Astrocyte (in vitro differentiated cells and primary cell): ENCODE results near the gene SMAD3. TPM values are rescaled to one million over a fixed set of nuclear protein-coding genes. Genes with fewer than 3 reads are reported as not detected.

Source experiments
- DNase-seq: peaks from one replicate; pipeline ENCODE4 v3.0.0-alpha.2; 2010; ENCODE audit warnings: low read depth
- FAIRE-seq: peaks from 2 replicates; lab custom pipeline; 2011; peaks lifted over from hg19 to GRCh38; lab: Jason Lieb, UNC
- H2AFZ ChIP-seq: 2 replicates; pipeline ENCODE4 v1.6.0; 2012; ENCODE audit warnings: low read depth, low read length, inconsistent platforms
- H3K27ac ChIP-seq: 2 replicates; pipeline ENCODE4 v1.5.1; 2011; ENCODE audit warnings: low read depth, low read length, inconsistent platforms
- H3K27me3 ChIP-seq: 2 replicates; pipeline ENCODE4 v1.6.0; 2011; ENCODE audit warnings: low read length, inconsistent platforms; ENCODE audit not compliant: insufficient read depth
- H3K36me3 ChIP-seq: 2 replicates; pipeline ENCODE4 v1.5.1; 2011; ENCODE audit warnings: low read length, inconsistent platforms; ENCODE audit not compliant: insufficient read depth
- H3K4me1 ChIP-seq: 2 replicates; pipeline ENCODE4 v1.5.1; 2011; ENCODE audit warnings: low read length, inconsistent platforms; ENCODE audit not compliant: insufficient read depth
- H3K4me2 ChIP-seq: 2 replicates; pipeline ENCODE4 v1.6.0; 2012; ENCODE audit warnings: low read length, inconsistent platforms
- H3K4me3 ChIP-seq: 2 replicates; pipeline ENCODE4 v1.5.1; 2011; ENCODE audit warnings: low read depth, mild to moderate bottlenecking, low read length, inconsistent platforms; ENCODE audit not compliant: insufficient read depth
- H3K79me2 ChIP-seq: 2 replicates; pipeline ENCODE4 v1.6.0; 2012; ENCODE audit warnings: mild to moderate bottlenecking, low read length, inconsistent platforms; ENCODE audit not compliant: insufficient read depth
- H3K9ac ChIP-seq: 2 replicates; pipeline ENCODE4 v1.6.0; 2012; ENCODE audit warnings: mild to moderate bottlenecking, low read length, inconsistent platforms
- H3K9me3 ChIP-seq: 2 replicates; pipeline ENCODE4 v1.5.1; 2012; ENCODE audit warnings: low read depth, mild to moderate bottlenecking, low read length, inconsistent platforms; ENCODE audit not compliant: insufficient read depth
- H4K20me1 ChIP-seq: 2 replicates; pipeline ENCODE4 v1.6.0; 2012; ENCODE audit warnings: low read length, inconsistent platforms; ENCODE audit not compliant: insufficient read depth
- H3K27ac Mint-ChIP-seq: one replicate; pipeline ENCODE4 v1.8.0; 2021; ENCODE audit warnings: mild to moderate bottlenecking, mixed read lengths; ENCODE audit not compliant: unreplicated experiment
- H3K27me3 Mint-ChIP-seq: one replicate; pipeline ENCODE4 v1.8.0; 2021; ENCODE audit warnings: low read depth, mixed read lengths; ENCODE audit not compliant: unreplicated experiment
- H3K36me3 Mint-ChIP-seq: one replicate; pipeline ENCODE4 v1.8.0; 2021; ENCODE audit warnings: low read depth, mixed read lengths; ENCODE audit not compliant: unreplicated experiment
- H3K4me1 Mint-ChIP-seq: one replicate; pipeline ENCODE4 v1.8.0; 2021; ENCODE audit warnings: low read depth, mixed read lengths; ENCODE audit not compliant: unreplicated experiment
- H3K4me3 Mint-ChIP-seq: one replicate; pipeline ENCODE4 v1.8.0; 2021; ENCODE audit warnings: mild to moderate bottlenecking, moderate library complexity, mixed read lengths; ENCODE audit not compliant: unreplicated experiment
- H3K9me3 Mint-ChIP-seq: one replicate; pipeline ENCODE4 v1.8.0; 2021; ENCODE audit warnings: mild to moderate bottlenecking, mixed read lengths; ENCODE audit not compliant: unreplicated experiment
- EZH2 ChIP-seq: IDR thresholded peaks from 2 replicates; pipeline ENCODE4 v1.6.1; 2012; ENCODE audit warnings: mild to moderate bottlenecking, low read length, inconsistent platforms; ENCODE audit not compliant: insufficient read depth
- total RNA-seq: library from RNA; stranded (reverse); gene quantifications from 2 replicates; pipeline ENCODE4 v1.2.1, GENCODE V29; 2021
- TF ChIP-seq, protein P1 (sequence below): IDR thresholded peaks from 2 replicates; pipeline ENCODE4 v1.5.1; 2011; ENCODE audit warnings: low read depth, mild to moderate bottlenecking, inconsistent platforms, low read length, moderate library complexity; ENCODE audit not compliant: insufficient read depth

The SMAD3 gene
- total RNA-seq, 1 donor from 2014 or later, result 78.0 TPM

DNA sequence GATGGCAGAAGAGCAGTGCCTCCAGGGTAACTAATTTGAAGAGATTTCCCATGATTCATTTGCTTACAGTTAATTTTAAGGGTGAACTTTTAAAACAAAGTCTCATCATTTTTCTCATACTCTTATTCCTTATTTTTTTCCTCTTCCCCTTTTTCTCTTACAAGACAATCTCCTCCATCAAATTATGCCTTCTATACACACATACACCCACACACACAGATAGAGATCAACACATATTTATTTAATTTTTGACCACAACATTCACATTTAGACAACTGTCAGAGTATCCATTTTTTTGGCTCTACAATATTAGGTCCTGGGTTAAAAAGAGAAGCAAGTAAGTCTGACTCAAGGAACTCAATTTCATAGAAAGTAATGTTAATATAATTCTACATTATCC is 151.5 kb downstream of the SMAD3 start:
- Mint-ChIP-seq H3K4me3 (no peak overlapping the region), H3K9me3 (no peaks in the 10 kb centered on the region), H3K27ac (no peak overlapping the region), H3K27me3 (no peaks in the 10 kb centered on the region), H3K4me1 (no peaks in the 10 kb centered on the region), H3K36me3 (peaks cover 2% of the 10 kb centered on the region)
- no peak overlapping the region for H3K9ac ChIP-seq
- no peak for TF ChIP-seq EZH2
- TF ChIP-seq, protein P1, sequence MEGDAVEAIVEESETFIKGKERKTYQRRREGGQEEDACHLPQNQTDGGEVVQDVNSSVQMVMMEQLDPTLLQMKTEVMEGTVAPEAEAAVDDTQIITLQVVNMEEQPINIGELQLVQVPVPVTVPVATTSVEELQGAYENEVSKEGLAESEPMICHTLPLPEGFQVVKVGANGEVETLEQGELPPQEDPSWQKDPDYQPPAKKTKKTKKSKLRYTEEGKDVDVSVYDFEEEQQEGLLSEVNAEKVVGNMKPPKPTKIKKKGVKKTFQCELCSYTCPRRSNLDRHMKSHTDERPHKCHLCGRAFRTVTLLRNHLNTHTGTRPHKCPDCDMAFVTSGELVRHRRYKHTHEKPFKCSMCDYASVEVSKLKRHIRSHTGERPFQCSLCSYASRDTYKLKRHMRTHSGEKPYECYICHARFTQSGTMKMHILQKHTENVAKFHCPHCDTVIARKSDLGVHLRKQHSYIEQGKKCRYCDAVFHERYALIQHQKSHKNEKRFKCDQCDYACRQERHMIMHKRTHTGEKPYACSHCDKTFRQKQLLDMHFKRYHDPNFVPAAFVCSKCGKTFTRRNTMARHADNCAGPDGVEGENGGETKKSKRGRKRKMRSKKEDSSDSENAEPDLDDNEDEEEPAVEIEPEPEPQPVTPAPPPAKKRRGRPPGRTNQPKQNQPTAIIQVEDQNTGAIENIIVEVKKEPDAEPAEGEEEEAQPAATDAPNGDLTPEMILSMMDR, result no peak
- H3K36me3 ChIP-seq, result no peaks in the 10 kb centered on the region
- FAIRE-seq, result no peak
- H3K27ac ChIP-seq, result no peak overlapping the region
- H3K9me3 ChIP-seq, result no peaks in the 10 kb centered on the region
- H3K79me2 ChIP-seq, result no peaks in the 10 kb centered on the region
- no peaks in the 10 kb centered on the region for H3K4me1 ChIP-seq
- peaks cover 5% of the 10 kb centered on the region for H4K20me1 ChIP-seq
- no peak overlapping the region for H3K4me3 ChIP-seq
- no peak overlapping the region for H3K4me2 ChIP-seq
- H2AFZ ChIP-seq, result no peak overlapping the region
- H3K27me3 ChIP-seq, result no peaks in the 10 kb centered on the region
- DNase-seq, result no peak

DNA sequence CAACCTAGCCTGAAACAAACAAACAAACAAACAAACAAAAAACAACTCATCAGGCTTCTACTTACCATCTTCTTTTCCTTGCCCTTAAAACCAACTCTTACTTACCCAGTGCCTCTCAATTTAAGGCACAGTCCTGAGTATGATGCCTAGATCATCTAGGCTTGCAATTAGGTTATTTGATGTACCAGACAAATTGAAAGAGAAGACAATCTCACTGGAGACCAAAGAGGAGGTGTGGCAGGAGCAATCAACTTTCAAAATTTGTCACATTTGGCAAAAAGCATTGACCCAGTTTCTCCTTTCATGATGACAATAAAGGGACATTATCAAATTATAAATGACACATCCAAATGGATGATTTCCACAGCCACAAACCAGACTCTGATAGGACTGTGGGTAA is 153.0 kb downstream of the SMAD3 start:
- FAIRE-seq, result no peak
- Histone ChIP-seq H3K79me2 (no peaks in the 10 kb centered on the region), H3K9me3 (no peaks in the 10 kb centered on the region), H3K4me1 (no peaks in the 10 kb centered on the region), H3K9ac (no peak overlapping the region), H3K27me3 (no peaks in the 10 kb centered on the region), H4K20me1 (peaks cover 16% of the 10 kb centered on the region), H3K27ac (no peak overlapping the region), H2AFZ (no peak overlapping the region), H3K36me3 (no peaks in the 10 kb centered on the region), H3K4me3 (no peak overlapping the region), H3K4me2 (no peak overlapping the region)
- TF ChIP-seq, protein P1, result no peak
- TF ChIP-seq EZH2, result no peak
- Mint-ChIP-seq H3K4me1 (no peaks in the 10 kb centered on the region), H3K27me3 (no peaks in the 10 kb centered on the region), H3K27ac (no peak overlapping the region), H3K9me3 (no peaks in the 10 kb centered on the region), H3K4me3 (no peak overlapping the region), H3K36me3 (peaks cover 2% of the 10 kb centered on the region)
- DNase-seq, result no peak

DNA sequence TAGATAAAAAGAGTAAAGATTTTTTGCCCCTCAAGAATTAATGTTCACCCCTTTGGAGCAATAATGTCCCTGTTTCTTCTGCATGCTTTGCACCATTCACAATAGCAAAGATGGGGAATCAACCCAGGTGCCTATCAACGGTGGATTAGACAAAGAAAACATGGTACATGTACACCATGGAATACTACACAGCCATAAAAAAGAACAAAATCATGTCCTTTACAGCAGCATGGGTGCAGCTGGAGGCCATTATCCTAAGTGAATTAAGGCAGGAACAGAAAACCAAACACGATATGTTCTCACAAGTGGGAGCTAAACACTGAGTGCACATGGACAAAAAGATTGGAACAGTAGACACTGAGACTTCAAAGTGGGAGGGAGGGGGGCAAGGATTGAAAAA is 153.9 kb downstream of the SMAD3 start:
- Mint-ChIP-seq H3K27me3 (no peaks in the 10 kb centered on the region), H3K4me1 (no peaks in the 10 kb centered on the region), H3K4me3 (no peak overlapping the region), H3K9me3 (no peaks in the 10 kb centered on the region), H3K36me3 (peaks cover 2% of the 10 kb centered on the region), H3K27ac (no peak overlapping the region)
- no peak overlapping the region for H2AFZ ChIP-seq
- FAIRE-seq, result no peak
- no peak overlapping the region for H3K4me2 ChIP-seq
- H3K79me2 ChIP-seq, result no peaks in the 10 kb centered on the region
- H3K27me3 ChIP-seq, result no peaks in the 10 kb centered on the region
- no peaks in the 10 kb centered on the region for H3K4me1 ChIP-seq
- H3K9ac ChIP-seq, result no peak overlapping the region
- no peak overlapping the region for H3K27ac ChIP-seq
- TF ChIP-seq, protein P1, result no peak
- TF ChIP-seq EZH2, result no peak
- no peaks in the 10 kb centered on the region for H3K36me3 ChIP-seq
- no peak overlapping the region for H3K4me3 ChIP-seq
- no peaks in the 10 kb centered on the region for H3K9me3 ChIP-seq
- peaks cover 16% of the 10 kb centered on the region for H4K20me1 ChIP-seq
- no peak for DNase-seq
